Superior temporal gyrus (tissue), 1 donor: ENCODE data around the gene JARID2.
A peak's percentile ranks its signal among the peaks of the same experiment; 100 is the strongest.

Source experiments
- DNase-seq: peaks from one replicate; pipeline ENCODE4 v3.0.0-alpha.2; 2016; ENCODE audit errors: extremely low spot score

Gene JARID2

DNA sequence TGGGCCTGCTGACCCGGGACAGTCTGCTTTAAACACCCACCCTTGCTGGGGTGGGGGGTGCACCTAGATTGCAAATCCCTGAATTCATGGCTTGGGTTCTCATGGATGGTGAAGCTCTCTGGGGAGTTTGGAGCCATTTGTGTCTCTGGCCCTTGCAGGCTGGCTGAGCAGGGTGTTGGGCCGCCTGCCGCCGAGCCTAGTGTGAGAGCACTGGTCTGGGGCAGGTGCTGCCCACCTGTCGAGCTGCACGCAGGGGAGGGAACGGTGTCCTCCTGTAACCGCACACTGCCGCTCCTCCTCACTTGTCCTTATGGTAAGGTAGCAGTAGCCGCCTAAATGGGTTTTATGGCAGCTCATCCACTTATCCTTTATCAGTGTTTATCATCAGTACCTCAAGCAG, 273.0 kb downstream of the JARID2 start:
- no peak for DNase-seq

DNA sequence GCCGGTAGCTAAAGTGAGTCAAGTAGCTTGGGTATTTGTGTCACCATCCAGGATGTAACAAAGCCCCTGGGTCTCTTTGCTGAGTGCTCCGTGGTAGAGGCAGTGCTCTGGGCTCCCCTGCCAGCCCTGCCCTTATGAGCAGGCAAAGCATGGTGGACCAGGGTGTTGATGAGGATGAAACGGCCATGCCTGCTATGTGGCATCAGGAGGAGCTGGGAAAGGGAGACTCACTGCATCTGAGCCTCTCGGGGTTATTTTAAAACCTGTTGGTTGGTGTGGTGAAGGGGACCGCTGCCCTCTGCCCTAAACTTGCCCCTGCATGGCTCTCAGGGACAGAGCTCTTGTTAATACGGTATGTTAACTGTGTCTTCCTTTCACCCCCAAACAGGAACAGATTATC, 273.8 kb downstream of the JARID2 start:
- no peak for DNase-seq

GRCh38 chr6:15520626-15521203, 274.8 kb downstream of the JARID2 start:
- DNase-seq = no peak

DNA sequence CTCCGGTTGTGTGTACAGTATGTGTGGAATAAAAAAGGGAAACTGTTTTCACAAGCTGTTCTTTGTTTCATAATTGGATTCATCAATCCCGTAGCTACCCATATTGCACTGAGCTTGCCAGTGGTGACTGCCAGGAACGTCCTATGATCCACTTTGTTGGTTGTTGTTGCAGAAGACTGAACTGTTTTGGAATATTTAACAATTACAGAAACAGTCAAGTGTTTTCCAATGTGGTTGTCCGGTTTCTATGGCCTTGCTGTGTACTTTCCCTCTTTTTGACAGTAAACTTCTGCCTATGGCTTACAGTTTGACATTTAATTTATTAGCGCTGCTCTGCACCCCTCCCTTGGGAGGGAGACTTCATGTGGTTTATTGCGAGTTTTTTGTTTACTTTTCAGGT, 275.7 kb downstream of the JARID2 start:
- DNase-seq = peak; percentile 71

DNA sequence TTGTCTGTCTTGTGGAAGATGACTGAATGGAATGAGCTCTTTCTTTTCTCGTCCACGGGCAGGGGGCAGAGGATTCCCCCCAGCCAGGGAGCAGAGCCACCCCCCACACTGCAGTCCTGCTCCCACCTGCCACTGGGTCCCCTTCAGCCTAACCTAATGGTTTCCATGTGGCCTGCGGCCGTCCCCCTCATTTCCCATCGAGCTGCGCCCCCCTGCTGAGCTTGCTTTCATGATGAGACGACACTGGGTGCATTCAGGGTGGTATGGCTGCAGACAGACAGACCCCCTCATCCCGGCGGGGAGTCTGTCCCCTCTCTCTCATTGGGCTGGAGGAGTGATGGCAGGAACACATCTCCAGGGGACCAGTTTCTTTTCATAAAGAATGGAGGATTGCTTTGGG, 276.2 kb downstream of the JARID2 start:
- DNase-seq = no peak

- no peak for DNase-seq
Measured at GRCh38 chr6:15522427-15522826, 276.6 kb downstream of the JARID2 start.

DNA sequence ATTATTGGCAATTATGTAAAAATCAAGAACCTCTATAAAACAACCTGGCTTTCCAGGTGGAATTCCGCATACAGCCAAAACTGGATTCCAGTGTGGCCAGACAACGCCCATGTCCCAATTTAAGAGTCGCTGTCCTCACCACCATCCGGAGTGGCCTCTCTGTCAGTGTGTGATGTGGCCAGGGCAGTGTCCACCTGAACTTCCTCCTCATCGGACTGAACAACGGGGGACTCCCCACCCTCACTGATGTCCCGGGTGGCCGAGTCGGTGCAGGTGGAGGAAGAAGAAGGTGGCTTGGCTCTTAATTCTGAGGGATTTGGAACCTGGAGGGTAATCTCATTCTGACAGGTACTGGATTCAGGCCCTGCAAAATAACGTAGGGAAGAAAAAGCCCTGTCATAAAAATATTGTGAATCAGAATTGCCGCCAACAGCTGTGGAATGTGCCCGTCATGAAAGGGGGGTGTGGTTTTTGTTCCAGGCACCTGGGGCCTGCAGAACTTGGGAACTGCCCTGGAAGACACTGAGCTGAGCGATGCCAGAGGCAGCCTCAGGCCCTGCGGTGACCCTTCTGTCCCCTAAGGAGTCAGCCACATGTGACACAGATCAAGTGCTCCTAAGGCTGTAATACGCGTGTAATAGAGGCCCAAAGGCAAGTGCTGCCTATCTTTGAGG, 277.1 kb downstream of the JARID2 start:
- no peak for DNase-seq

DNA sequence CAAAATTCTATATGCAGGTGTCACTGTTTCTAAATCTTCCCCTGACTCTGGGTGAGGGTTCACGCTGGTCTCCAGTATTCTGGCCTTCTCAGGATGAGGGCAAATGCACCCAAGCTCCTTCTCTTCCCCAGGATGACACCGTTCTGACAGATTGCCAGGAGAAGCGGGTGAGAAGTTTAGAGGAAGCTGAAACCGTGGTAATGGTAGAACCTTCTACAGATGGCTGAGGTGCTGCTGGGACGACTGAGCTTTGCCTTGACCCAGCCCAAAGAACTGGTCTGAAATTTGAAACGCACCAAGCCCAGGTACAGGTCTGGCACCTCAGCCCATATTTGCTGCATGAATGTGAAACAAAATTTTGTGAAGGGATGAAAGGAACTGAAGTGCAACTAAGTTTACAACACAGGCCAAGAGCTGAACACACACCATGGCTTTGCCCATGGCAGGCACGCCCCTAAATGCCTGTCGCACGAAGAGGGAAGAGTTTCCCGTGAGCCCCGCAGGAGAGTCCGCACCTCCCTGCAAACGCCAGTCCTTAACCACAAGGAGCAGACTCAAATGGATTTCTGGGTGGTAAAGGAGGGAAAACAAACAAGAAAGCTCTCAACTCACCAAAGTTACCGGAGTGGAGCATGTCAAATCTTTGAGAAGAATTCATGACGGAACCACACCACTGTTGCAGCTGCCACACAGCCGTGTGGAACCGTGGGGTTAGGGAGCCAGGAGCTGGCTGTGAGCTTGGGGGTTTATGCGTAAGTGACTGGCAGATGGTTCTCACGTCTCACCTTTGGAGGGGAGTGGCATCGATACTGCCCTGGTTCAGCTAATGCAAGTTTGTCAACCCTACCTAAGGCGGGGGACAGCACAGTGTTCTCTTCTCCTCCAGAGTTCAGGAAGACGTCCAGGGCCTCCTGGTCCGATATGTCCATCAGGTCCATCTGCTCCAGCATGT, 278.1 kb downstream of the JARID2 start:
- no peak for DNase-seq

- DNase-seq = no peak
Measured at GRCh38 chr6:15524861-15525401, 279.1 kb downstream of the JARID2 start.

DNA sequence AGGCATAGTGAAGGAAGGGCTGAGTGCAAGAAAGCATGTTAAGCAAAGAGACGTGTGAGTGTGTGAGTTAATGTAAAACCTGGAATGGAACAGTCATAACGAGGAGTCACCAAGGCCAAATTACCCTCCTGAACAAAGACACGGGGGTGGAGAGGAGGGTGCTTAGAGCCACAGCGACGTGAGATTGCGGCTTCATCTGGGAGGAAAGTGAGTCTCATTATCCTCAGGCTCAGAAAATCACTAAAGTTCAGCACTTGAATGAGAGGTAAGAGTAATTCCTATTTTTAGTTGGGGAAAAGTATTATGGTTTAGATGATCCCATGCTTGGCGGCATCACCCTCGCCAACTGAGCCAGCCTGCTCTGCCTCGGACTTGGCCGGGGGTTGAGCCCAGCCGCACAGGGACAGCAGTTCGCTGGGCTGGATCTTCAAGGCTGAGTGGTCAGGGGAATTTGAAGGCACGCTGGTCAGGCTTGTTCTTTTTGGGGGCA, 280.4 kb downstream of the JARID2 start:
- DNase-seq = no peak

DNA sequence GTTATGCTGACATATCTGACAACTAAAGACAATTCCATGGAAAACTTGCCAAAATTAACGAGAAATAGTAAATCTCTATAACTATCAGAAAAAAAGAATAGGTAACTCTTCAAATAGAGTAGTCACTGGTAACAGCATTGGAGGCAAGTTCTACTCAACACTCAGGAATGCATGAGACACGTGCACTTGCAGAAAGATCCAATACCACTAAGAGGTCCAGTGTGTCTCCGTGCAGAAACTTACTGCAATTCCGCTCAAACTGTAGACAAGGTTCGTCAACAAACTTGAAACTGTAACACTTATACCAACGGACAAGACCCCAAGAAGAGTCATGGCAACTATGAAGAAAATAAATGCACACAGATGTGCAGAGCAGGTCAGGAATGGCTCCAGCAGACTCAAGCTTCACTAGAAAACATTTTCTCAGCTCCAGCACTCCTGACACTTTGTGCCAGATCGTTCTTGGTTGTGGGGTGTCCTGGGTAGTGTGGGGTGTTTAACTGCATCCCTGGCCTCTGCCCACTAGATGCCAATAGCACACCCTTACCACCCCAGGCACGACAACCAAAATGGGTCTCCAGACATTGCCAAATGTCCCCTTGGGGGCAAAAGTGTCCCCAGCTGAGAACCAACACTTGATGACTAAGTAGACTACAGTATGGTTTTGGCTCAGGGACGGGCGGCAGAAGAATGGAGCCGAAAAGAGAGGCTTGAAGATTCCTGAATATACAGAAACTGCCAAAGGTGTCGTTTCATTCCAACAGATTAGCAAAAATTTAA, 282.2 kb downstream of the JARID2 start:
- DNase-seq = no peak

DNA sequence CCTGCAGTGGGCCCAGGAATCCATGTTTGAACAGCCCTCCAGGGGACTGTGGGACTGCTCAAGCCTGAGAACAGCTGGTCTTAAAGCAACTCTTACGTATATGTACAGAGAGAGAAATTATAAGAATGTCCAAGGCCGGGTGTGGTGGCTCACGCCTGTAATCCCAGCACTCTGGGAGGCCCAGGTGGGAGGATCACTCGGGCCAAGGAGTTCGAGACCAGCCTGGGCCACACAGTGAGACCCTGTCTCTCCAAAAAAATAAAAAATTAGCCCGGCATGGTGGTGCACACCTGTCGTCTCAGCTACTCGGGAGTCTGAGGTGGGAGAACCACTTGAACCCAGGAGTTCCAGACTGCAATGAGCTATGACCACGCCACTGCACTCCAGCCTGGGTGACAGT, 283.0 kb downstream of the JARID2 start:
- DNase-seq = no peak

DNA sequence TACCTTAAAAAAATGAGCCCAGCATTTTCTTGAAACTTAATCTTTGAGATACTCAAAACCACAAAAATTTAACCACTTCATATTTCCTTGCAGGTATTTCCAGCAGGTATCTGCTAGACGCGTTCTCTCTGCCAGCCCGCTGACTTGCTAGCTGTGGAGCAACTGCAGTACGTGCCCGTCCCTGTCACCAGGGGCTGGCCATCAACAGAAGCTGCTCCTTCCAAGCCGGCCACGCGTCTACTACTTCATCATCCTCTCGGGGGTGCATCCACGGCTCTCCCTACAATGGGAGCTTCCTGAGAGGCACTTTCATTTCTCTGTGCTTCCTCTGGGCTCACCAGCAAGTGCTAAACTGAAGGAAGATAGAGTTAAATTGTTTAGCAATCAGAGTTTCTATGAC, 284.5 kb downstream of the JARID2 start:
- no peak for DNase-seq

GRCh38 chr6:15531973-15532372, 286.1 kb downstream of the JARID2 start:
- DNase-seq = no peak

GRCh38 chr6:15533379-15534026, 287.6 kb downstream of the JARID2 start:
- no peak for DNase-seq

GRCh38 chr6:15534974-15535373, 289.1 kb downstream of the JARID2 start:
- DNase-seq = no peak

DNA sequence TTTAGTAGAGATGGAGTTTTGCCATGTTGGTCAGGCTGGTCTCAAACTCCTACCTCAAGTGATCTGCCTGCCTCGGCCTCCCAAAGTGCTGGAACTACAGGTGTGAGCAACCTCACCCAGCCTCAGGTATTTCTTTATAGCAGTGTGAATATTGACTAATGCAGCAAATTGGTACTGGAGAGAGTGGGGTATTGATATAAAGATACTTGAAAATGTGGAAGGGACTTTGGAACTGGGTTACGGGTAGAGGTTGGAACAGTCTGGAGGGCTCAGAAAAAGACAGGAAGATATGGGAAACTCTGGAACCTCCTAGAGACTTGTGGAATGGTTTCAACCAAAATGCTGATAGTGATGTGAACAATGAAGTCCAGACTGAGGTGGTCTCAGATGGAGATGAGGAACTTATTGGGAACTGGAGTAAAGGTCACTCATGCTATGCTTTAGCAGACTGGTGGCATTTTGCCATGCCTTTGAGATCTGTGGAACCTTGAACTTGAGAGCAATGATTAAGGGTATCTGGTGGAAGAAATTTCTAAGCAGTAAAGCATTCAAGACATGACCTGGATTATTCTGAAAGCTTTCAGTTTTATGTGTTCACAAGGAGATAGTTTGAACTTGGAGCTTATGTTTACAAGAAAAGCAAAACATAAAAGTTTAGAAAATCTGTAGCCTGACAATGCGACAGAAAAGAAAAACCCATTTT, 289.8 kb downstream of the JARID2 start:
- DNase-seq = no peak

- no peak for DNase-seq
Measured at GRCh38 chr6:15536198-15536955, 290.5 kb downstream of the JARID2 start.

- no peak for DNase-seq
Measured at GRCh38 chr6:15538106-15538505, 292.2 kb downstream of the JARID2 start.
